CD4-positive, alpha-beta T cell treated with Interleukin-17A for 1 hour (primary cell): Measurements from ENCODE around the gene MTCL1.

Experiments
- DNase-seq: peaks from one replicate; pipeline ENCODE4 v3.0.0-alpha.2; 2020

MTCL1 gene

DNA sequence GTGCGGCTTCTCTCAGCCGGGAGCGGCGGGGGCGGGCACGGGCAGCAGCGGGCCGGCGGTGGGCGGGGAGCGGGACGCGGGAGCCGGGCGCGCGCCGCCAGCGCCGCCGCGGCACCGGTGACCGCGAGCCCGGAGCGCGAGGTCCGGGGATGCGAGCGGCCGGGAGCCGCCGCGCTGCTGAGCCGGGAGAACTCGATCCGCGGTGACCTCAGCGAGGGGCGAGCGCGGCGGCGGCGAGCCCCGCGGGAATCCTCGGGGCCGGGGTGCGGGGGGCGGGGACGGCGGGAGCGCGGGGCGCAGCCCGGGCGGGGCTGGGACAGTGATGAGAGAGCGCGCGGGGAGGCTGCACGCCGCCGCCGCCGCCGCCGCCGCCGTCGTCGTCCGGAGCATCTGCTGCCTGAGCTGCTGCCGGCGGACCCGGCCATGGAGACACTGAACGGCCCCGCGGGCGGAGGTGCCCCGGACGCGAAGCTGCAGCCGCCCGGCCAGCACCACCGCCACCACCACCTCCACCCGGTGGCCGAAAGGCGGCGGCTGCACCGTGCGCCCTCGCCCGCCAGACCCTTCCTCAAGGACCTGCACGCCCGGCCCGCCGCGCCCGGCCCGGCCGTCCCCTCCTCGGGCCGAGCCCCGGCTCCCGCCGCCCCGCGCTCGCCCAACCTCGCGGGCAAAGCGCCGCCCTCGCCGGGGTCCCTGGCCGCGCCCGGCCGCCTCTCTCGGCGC lies at the start of gene MTCL1:
Gene MTCL1, plus strand, starts transcription at position 319 of the 723 bp plus-strand sequence. Its CDS starts 105 bp downstream, at position 424.
- DNase-seq, result peak; percentile 20

DNA sequence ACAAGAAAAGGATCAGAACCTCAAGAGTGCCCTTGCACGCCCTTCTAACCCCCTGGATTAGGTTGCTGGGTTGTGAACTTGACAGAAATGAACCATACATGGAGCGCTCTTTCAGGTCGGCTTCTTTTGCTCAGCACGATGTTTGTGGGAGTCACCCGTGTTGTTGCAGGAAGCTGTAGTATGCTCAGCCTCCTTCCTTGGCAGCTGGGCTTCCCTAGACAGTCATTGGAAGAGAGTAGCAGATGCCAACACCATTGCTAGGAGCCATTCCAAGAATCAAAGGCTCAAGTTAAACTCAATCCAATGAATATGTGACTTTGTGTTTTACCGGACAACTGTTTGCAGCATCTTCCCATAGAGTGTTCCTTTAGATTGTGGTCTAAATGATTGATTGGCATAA lies 49.1 kb upstream of the MTCL1 start:
- no peak for DNase-seq

DNA sequence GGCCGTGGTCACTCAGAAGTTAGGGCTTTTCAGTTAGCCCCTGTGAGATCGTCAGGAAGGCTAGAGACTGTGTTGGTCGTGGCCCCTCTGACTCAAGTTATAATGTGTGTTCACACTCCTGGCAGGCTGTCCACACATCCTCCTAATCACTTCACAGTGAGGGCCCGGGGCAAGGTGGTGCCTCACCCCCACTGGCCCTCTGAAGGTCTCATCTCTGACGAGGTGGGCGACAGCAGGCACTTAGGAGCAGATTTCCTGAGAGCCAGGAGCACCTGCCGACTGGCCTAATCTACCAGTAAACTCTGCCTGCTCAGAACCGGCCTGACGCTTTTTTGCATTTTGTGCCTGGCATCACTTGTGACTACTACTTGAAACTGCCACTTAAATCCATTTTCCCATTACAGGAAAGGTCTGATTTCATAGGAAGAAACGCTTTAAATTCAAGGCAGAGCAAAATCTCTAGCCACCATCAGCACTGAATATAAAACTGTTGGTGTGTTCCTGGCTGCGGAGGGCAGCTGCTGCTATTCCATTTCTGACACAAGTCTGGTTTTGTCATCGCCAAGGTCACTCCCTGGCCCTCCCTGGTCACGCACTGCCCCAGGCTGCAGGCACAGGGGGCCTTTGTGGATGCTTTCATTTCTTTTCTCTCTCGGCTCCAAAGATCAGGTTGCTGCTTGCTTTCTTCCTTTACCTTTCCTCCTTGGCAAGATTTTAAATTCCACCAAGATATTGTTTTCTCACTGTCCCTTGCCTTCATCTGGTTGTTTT lies 48.1 kb upstream of the MTCL1 start:
- no peak for DNase-seq

DNA sequence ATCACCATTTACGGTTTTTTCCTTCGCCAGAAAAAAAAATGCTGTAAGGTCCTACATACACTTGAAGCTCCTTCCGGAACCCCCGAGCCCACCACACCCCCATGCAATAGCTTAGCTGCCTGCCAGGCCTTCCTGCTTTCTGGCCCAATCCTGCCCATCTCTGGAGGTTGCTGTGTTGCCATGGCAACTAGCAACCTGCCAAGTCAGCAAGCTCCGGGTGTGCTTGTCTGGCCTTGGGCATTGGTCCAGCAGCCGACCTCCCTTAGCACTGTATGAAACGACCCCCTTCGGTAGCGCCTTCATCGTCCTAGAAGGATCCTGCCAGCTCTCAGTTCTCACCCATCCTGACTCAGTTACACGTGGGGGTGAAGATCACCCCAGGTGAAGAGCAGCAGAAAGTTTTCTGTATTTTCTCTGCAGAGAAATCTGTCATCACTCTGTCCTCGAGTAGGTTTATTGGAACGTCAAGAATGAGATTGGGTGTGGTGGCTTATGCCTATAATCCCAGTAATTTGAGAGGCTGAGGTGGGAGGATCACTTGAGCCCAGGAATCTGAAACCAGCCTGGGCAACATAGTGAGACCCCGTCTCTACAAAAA lies 47.4 kb upstream of the MTCL1 start:
- no peak for DNase-seq

DNA sequence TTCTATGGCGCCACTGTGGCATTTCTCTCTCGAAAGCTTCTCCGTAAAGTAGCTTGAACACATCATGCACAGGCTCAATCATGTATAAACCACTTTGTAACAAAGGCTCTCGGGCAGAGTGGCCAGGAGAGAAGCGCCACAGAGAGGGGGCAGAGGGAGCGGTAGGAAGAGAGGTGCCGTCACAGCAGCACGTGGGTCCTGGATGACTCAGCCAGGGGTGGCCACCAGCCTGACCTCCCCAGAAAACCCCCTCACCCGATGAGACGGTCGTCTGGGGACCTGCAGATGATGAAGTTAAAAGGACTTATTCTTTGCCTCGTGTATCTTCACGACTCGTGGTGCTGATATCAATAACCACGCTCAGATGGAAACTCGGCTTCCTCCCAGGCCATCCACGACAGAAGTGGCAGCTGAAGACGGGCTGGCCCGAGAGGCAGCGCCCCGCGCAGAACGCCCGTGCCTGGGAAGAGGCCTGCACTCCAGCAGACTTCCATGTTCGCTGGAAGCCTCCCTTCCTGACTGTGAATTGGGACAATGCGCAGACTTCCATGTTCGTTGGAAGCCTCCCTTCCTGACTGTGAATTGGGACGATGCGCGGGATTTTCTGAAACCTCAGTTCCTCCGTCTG lies 46.4 kb upstream of the MTCL1 start:
- DNase-seq, result no peak

DNA sequence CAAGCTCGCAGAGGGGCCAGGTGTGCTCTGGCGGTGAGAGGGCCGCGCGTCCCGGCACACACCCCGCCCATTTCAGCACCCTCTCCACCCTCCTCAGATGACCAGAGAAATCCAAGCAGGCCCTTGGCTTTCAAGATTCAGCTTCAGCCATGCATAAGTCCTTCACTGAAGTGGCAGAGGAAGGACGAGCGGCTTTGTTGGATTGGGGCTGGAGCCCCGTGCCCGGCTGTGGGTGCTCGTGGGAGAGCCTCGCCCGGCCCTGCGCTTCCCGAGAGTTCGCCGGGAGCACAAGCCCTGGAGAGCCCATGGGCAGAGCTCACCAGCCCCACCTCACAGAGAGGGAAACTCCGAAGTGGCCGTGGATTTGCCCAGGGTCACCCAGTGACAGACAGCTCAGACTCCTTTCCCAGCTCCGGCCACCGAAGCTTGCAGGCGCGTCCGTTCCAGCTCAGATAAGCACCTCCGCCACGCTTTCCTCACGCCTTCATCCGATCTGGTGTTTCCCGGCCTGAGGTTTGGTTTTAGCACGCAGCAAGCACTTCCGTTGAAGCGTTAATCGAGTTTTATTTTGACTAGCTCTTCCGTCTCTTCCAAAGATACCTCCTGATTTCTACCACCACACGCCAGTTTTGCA lies 45.6 kb upstream of the MTCL1 start:
- DNase-seq, result no peak

DNA sequence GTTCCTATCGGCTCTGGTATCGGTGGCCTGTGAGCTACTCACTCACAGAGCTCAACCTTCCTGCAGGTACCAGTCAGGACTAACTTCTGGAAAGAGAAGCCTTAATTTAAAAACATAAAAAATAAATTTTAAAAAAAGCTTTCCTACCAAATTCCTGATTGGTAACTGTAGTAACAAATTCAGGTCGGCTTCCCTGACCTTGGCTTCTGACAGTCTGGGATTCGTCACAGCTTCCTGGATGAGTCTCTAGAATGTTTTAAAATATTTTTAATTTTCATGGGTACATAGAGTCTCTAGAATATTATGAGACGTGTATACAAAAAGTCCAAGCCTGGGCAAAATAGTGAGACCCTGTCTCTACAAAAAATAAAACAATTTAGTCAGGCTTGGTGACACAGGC lies 45.0 kb upstream of the MTCL1 start:
- DNase-seq, result no peak

DNA sequence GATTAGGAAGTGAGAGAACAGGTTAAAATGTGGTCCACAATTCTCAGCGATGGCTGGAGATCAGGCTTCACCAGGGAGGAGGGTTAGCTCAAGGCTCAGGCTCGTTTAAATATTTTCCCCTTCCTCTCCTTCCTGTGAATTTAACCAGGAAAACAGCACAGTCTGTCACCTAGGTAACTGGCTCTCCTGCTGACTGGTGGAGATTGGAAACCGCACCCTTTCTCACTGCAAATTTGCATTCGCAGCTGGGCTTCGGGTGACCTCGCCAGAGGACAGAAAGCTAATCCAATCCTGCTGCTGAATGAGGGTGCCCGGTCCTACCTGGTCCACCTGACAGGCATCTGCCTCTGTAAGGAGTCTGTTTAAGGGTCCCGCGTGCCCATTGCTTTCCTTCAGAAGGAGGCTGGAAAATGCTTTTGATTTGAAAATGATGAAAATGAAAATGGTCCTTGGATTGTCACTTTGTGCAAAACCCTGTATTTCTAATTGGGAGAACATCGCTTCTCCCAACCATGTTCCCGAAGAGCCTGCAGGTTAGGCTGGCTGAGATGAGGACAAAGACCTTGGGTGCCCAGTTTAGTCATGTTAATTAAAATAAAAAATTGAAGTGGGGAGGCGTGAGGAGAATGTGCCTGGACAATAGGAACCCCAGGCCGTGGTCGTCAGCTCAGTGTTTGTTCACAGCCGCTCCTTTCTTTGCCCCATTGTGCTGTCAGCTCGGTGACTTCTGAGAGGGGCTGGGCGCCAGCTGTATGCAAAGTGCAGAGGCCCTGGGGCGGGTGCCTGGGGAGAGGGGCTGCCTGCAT lies 43.4 kb upstream of the MTCL1 start:
- DNase-seq, result no peak

DNA sequence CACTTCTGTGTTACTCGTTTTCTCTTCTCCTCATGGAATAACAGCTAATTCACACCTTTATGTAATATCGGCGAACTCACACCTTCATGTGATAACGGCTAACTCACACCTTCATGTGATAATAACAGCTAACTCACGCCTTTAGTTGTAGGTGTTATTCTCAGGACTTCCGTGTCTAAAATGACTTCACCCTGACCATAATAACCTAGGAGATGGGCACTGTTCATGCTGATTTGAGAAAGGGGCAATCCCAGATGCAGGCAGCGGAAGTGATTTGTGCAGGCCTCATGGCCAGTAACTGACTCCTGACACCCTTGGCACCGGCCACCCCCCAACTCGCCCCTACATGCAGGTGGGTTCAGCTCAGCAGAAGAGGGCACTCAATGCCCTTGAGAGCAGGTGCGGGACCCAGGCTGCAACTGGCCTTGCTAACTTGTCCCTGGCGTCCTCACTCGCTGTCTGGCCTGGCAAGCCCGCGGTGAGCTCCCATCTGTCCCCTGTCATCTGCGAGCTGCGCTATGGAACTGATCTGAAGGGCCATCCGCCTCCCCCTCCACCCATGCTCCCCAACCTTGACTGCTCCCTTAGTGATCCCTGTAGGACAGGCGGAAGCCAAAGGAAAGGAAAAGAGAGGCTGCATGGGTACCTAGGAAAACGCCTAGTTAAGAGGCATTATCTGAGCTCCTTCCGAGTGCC lies 42.6 kb upstream of the MTCL1 start:
- DNase-seq, result no peak

DNA sequence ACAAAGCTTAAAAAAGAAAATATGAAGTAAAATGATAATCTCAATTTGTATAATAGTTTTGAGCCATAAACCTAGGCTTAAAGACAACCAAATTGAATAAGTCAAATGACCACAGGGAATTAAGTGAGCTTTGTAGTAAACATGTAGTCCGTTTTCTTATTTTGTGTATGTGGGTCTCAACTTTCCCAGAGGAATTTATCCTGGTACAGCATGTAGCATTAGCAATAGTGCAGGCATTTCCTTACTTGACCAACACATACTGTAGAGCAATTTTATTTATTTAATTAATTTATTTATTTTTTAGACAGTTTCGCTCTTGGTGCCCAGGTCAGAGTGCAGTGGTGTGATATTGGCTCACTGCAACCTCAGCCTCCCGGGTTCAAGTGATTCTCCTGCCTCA lies 37.5 kb upstream of the MTCL1 start:
- no peak for DNase-seq

DNA sequence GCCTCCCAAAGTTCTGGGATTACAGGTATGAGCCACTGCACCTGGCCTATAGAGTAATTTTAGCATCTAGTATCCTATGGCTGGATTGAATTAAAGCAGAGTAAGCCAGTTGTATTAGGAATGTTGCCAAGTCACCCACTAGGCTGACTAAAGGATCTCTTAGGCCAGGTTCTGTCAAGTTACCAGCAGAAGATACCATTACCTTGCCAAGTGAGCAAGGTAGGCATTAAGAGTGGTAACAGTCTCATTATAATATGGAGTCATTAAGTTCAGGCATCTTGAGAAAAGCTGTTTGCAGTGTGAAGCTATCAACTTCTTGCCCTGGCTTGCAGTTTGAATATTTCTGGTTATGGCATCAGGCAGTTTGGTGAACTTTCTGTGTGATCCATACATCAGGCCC lies 37.0 kb upstream of the MTCL1 start:
- no peak for DNase-seq

DNA sequence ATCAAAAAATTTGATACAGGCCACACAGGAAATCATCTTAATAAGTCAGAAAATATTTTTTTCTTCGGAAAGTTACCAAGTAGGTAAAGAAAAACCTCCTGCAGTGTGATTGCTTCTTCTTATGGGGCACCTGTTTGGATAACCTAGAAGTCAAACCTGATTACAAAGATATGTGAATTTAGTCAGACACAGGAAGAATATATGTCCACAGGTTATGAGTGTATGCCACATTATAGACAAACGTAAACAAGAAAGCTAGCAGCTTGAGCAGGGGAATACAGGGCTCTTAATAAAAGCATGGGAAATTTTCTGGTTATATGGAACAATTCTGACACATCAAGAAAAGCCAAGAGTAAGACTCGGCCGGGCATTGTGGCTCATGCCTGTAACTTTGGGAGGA lies 35.8 kb upstream of the MTCL1 start:
- no peak for DNase-seq

DNA sequence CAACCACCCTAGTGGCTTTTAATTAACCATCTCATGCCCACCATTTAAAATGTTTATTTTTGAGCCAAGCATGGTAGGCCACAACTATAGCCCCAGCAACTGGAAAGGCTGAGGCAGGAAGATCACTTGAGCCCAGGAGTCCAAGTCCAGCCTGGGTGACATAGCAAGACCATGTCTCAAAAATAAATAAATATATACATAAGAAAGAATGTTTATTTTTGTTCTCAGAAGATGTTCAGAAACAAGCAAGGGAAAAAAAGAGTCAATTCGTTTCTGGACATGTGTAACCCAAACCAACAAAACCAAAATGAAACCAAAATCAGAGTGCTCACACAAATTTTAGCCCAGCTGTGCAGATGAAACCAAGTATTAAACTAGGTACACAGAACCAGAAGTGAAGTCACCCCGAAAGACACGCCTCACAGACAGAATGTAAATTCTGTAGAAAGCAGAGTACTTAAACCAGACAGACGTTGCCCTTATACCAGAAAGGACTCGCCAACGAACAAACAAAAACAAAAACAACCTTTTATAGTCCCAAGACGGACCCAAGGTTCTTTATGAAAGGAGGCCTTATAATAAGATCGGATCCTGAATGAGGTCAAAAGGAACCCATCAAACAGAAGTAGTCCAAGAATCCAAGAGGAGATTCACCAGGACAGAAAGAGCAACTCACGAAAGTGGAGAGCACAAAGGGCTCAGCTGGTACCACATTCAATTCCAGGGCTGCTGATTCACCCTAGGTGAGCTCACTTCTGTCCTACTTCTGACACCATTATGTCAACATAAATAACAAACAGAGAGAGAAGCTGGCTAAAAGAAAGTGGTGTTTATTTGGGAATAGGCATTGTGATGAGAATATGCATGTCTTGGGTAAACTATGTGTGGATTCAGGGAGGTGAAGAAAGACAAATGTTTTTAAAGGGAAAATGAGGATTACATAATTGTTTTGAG lies 31.8 kb upstream of the MTCL1 start:
- no peak for DNase-seq

DNA sequence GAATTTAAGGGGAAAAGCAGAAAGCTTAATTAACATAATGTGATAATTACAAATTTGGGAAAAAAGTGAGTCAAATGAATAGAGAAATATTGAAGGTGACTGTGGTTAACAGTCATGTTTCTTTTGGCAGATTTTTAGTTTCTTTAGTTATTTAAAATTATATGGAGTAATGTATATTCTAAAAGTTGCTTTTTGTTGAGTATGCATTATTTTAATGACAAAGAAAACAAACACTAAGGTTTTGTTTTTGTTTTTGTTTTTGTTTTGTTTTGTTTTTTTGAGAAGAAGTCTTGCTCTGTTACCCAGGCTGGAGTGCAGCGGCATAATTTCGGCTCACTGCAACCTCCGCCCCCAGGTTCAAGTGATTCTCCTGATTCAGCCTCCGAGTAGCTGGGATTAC lies 30.3 kb upstream of the MTCL1 start:
- no peak for DNase-seq

DNA sequence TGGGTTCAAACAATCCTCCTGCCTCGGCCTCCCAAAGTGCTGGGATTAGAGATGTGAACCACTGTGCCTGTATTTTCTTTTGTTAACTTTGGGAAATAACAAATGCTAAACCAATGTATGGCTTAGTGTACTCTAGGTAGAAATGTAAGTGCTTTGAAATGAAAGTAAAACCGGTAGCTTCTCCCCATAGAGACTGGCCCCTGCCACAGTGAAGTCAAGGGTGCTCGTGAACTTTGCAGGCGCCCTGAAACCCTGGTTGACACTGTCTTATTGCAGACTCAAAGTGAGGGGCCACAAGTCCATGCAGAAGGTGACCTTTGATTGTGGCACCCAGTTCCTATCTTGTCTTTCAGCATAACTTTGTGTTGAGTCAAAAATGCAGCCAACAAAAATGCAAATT lies 24.2 kb upstream of the MTCL1 start:
- DNase-seq, result no peak

DNA sequence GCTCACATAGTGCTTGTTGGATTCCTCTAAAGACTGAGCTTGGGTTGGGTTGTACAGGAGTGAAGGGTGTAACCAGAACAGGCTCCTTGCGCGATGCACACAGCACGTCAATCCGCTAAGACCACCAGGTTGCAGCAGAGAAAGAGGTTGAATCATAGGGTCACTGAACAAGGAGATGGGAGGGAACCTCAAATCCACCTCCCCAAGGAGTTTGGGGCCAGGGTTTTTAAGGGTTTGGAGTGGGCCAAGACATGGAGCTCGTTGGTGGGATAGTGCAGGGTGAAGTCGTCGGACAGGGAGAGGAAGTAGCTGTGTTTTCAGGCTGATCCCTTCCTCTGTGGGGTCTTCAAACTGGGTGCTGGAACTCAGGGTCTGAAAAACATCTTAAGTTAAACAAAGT lies 20.8 kb upstream of the MTCL1 start:
- DNase-seq, result no peak

DNA sequence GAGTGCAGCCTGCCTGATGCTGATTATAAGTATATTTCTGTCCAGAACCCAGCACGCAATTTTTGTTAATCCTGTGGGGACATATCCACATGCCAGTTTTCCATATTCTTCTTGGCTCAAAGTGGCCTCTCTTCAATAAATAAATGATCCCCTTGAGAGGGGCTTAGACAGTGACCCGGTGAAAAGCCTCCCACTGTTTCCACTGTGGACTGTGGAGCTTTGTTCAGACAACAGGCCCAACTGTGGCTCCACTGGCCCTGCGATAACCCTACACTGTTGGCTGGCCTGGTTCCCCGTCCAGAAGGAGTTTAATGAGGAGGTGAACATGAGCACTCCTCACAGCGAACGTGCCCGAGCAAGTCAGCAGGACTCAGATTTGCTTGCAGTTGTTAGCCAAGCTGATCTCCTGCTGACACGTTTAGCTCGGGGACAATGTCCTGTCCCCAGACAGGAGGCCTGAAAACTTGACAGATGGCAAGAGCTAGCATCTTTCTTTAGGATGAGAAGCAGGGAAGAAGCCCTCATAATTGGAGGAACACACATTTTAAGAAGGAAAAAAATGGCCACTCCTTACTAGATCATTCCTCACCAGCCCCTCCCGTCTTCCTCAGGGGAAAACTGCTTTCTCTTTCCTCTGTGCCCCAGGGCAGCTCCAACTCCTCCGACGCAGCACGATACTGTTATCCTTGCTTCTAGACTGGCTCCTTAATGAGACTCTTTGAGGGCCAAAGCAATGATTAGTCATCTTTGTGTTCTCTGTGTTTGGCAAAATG lies 20.0 kb upstream of the MTCL1 start:
- no peak for DNase-seq

DNA sequence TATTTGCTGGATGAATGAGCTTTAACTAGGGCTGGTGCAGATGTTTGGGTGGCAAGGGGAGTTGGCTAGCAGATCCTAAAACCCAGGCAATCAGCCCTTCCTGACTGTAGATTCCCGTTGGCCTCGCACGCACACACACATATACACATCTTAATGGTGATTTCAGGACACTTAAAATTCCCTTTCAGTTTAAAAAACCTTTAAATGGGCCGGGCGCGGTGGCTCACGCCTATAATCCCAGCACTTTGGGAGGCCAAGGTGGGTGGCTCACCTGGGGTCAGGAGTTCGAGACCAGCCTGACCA lies 19.5 kb upstream of the MTCL1 start:
- DNase-seq, result no peak

DNA sequence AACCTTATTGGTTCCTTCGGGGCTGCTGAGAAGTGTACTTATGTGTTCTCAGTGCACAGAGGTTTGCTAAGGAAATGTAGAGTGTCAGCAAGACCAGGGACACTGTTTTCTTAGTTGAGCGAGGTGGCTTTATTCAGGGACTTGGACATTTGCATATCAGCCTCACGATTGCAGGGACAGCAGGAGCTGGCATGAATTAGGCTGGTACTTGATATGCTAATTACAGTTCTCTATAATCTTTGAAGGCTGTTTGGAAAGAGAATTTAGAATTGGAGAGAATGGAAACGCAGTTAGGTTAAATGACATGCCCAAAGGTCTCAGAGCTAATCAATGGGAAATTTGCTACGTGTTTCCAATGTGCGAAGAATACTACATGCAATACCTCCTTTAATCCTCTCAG lies 18.7 kb upstream of the MTCL1 start:
- no peak for DNase-seq

DNA sequence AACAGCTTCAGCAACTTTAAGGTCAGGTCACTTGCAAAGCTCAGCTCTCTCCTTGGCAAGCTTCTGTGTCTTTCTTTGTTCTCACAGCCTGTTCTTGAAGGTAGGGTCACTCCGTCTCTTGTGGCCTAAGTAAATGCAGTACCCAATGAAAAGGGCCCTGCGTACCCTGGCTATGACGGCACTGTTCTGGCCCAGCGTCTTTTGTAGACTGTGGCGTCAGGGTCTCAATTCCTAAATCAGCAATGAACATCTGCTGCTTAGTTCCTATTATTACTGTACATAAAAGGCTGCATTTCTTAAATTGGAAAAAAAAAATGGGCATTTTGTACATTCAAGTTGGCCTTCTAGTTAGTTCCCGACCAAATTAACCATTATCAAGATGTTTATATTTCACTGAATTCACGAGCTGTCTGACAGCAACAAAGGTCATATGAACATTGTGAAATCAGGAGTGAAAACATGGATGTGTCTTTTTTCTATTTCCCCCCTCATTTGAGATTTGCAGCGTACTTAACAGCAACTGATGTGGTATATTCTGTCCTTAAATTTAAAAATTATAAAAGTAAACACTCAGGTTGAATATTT lies 17.0 kb upstream of the MTCL1 start:
- DNase-seq, result no peak
